Measurements from ENCODE around the gene HEXIM1.

- TF ChIP-seq CTCF (IDR thresholded peaks at IDR 0.05) (no peak), POLR2A (IDR thresholded peaks at IDR 0.05) (no peak), EP300 (IDR thresholded peaks at IDR 0.05) (no peak)
Measured at GRCh38 chr17:45139533-45139920, 8.7 kb upstream of the HEXIM1 start.

All from tibial nerve (tissue), 4 donors.